SHP77 (cell line): Measurements from ENCODE around the gene RBPJ.
"Not testable (repeated sequence)": the region's sequence is repeated elsewhere in the genome, so short reads cannot be mapped to it uniquely, and the experiment has no call there.

Experiments used
- DNase-seq, 2 experiments: peaks; one replicate each; lab custom pipeline; 2025; lab: John Stamatoyannopoulos, UW

Gene RBPJ

GRCh38 chr4:26342328-26343037 lies 21.7 kb downstream of the RBPJ start:
- DNase-seq = no peak

- DNase-seq = no peak
These were observed 22.2 kb downstream of the RBPJ start for GRCh38 chr4:26343038-26343398.

- no peak for DNase-seq
These were observed 24.2 kb downstream of the RBPJ start for GRCh38 chr4:26344901-26345564.

- no peak for DNase-seq
These were observed 24.7 kb downstream of the RBPJ start for GRCh38 chr4:26345565-26345938.

- DNase-seq = no peak
These were observed 25.4 kb downstream of the RBPJ start for GRCh38 chr4:26346203-26346620.

GRCh38 chr4:26349496-26349895 lies 28.7 kb downstream of the RBPJ start:
- no peak for DNase-seq

GRCh38 chr4:26351685-26352084 lies 30.9 kb downstream of the RBPJ start:
- DNase-seq = no peak

GRCh38 chr4:26354491-26354890 lies 33.7 kb downstream of the RBPJ start:
- DNase-seq = no peak

GRCh38 chr4:26355392-26356052 lies 34.7 kb downstream of the RBPJ start:
- no peak for DNase-seq

- no peak for DNase-seq
These were observed 35.3 kb downstream of the RBPJ start for GRCh38 chr4:26356081-26356501.

GRCh38 chr4:26359521-26359920 lies 38.7 kb downstream of the RBPJ start:
- not testable (repeated sequence) for DNase-seq

- DNase-seq = no peak
These were observed 39.5 kb downstream of the RBPJ start for GRCh38 chr4:26360273-26360672.

- DNase-seq = no peak
These were observed 40.0 kb downstream of the RBPJ start for GRCh38 chr4:26360864-26361263.

GRCh38 chr4:26361297-26361696 lies 40.5 kb downstream of the RBPJ start:
- DNase-seq = no peak

- no peak for DNase-seq
These were observed 42.1 kb downstream of the RBPJ start for GRCh38 chr4:26362745-26363439.

GRCh38 chr4:26365537-26366150 lies 44.8 kb downstream of the RBPJ start:
- DNase-seq = no peak

GRCh38 chr4:26367811-26368210 lies 47.0 kb downstream of the RBPJ start:
- DNase-seq = no peak

GRCh38 chr4:26368685-26369084 lies 47.9 kb downstream of the RBPJ start:
- DNase-seq = no peak

GRCh38 chr4:26369132-26369531 lies 48.3 kb downstream of the RBPJ start:
- DNase-seq = no peak

GRCh38 chr4:26369581-26369980 lies 48.8 kb downstream of the RBPJ start:
- DNase-seq = no peak

GRCh38 chr4:26372076-26372475 lies 51.3 kb downstream of the RBPJ start:
- no peak for DNase-seq

GRCh38 chr4:26372525-26373172 lies 51.8 kb downstream of the RBPJ start:
- DNase-seq = peak; percentile 11 to 12
